HCT116 (cell line): Measurements from ENCODE around the gene ANO4. TPM values are rescaled to one million over a fixed set of nuclear protein-coding genes. Genes with fewer than 3 reads are reported as not detected.

Experiments
- ATAC-seq: fragments of 200-7000 bp; cut with Tn5 transposase; 2 replicates; pipeline ENCODE4 v1.9.1; 2020; ENCODE audit warnings: mild to moderate bottlenecking, moderate library complexity
- BruUV-seq: library from RNA; stranded (reverse); fragments of 400-500 nt; replicated peaks from 2 replicates; lab custom pipeline; 2021; lab: Mats Ljungman, UMichigan
- CTCF ChIA-PET: fragments of 300-600 bp; sonication (Branson Sonifier 250); formaldehyde crosslinking; loops from one replicate; lab custom pipeline; 2021; ENCODE audit warnings: antibody characterized with exemption; lab: Charles Lee
- POLR2A ChIA-PET: fragments of 300-600, 350-600 bp; sonication (Branson Sonifier 250); formaldehyde crosslinking; loops from one replicate; lab custom pipeline; 2021; ENCODE audit warnings: antibody characterized with exemption; lab: Charles Lee
- RAD21 ChIA-PET, 2 experiments: fragments of 300-600 bp; sonication (Branson Sonifier 250); formaldehyde crosslinking; loops; one replicate each; lab custom pipeline; 2023; ENCODE audit warnings: low total read pairs in 2 of 2; ENCODE audit not compliant: uncharacterized antibody in 2 of 2, unreplicated experiment in 2 of 2, low non-redundant PET in 1 of 2; lab: Charles Lee
- DNase-seq: peaks from one replicate; pipeline ENCODE4 v3.0.0-alpha.2; 2010; ENCODE audit warnings: low read depth, low spot score
- H2AFZ ChIP-seq: fragments of 200-600 bp; shearing (Covaris generic), sonication (generic); 2 replicates; pipeline ENCODE4 v1.6.1; 2017; ENCODE audit warnings: low read depth, mixed run types, mixed read lengths, antibody characterized with exemption, low read length; ENCODE audit not compliant: poor library complexity, severe bottlenecking
- H3K27ac ChIP-seq: 2 replicates; pipeline ENCODE4 v1.5.1; 2012; ENCODE audit warnings: low read depth, low read length
- H3K27me3 ChIP-seq: fragments of 200-600 bp; sonication (generic); 2 replicates; pipeline ENCODE4 v1.6.1; 2016; ENCODE audit warnings: mixed run types, low read length, mixed read lengths; ENCODE audit not compliant: insufficient read depth
- H3K36me3 ChIP-seq, 2 experiments: fragments of 200-500 bp in 1 of 2; fragments of 200-600 bp in 1 of 2; sonication (Bioruptor generic) in 1 of 2; sonication (generic) in 1 of 2; 2 replicates each; pipeline versions ENCODE4 v1.5.1 to v1.6.1; 2014 to 2016; ENCODE audit warnings: low read length in 2 of 2, inconsistent platforms in 1 of 2, mixed read lengths in 1 of 2, mixed run types in 1 of 2; ENCODE audit not compliant: insufficient read depth in 2 of 2, control insufficient read depth in 1 of 2
- H3K4me1 ChIP-seq, 2 experiments: fragments of 200-600 bp in 1 of 2; sonication (generic) in 1 of 2; 2 replicates each; pipeline versions ENCODE4 v1.5.1 to v1.6.1; 2012 to 2017; ENCODE audit warnings: low read length in 2 of 2, inconsistent platforms in 1 of 2, mild to moderate bottlenecking in 1 of 2, mixed read lengths in 1 of 2, mixed run types in 1 of 2, moderate library complexity in 1 of 2; ENCODE audit not compliant: insufficient read depth in 2 of 2, control insufficient read depth in 1 of 2
- H3K4me2 ChIP-seq: fragments of 200-600 bp; sonication (generic); 2 replicates; pipeline ENCODE4 v1.6.1; 2017; ENCODE audit warnings: mixed run types, low read length, mixed read lengths
- H3K4me3 ChIP-seq, 2 experiments: fragments of 200-600 bp in 1 of 2; sonication (generic) in 1 of 2; replicated peaks in 1 of 2; 2 replicates each; pipeline ENCODE4 v1.5.1; 2011 to 2016; ENCODE audit warnings: low read length in 2 of 2, control low read depth in 1 of 2, low read depth in 1 of 2, mild to moderate bottlenecking in 1 of 2, mixed read lengths in 1 of 2, mixed run types in 1 of 2
- H3K79me2 ChIP-seq: fragments of 200-600 bp; sonication (generic); 2 replicates; pipeline ENCODE4 v1.6.1; 2017; ENCODE audit warnings: mild to moderate bottlenecking, mixed run types, low read length, moderate library complexity, mixed read lengths; ENCODE audit not compliant: insufficient read depth
- H3K9ac ChIP-seq: fragments of 200-600 bp; sonication (generic); 2 replicates; pipeline ENCODE4 v1.6.1; 2016; ENCODE audit warnings: low read length, mixed read lengths
- H3K9me2 ChIP-seq: fragments of 200-600 bp; sonication (generic), shearing (Covaris generic); 2 replicates; pipeline ENCODE4 v1.6.1; 2017; ENCODE audit warnings: mixed run types, mild to moderate bottlenecking, moderate library complexity; ENCODE audit not compliant: insufficient read depth
- H3K9me3 ChIP-seq, 2 experiments: fragments of 200-500 bp in 1 of 2; fragments of 200-600 bp in 1 of 2; sonication (Bioruptor generic) in 1 of 2; sonication (generic) in 1 of 2; 2 replicates each; pipeline ENCODE4 v1.6.1; 2014 to 2017; ENCODE audit warnings: low read length in 2 of 2, mixed read lengths in 2 of 2, inconsistent platforms in 1 of 2, low read depth in 1 of 2, mild to moderate bottlenecking in 1 of 2, mixed run types in 1 of 2, moderate library complexity in 1 of 2; ENCODE audit not compliant: control insufficient read depth in 1 of 2, insufficient read depth in 1 of 2
- H4K20me1 ChIP-seq: fragments of 200-600 bp; sonication (generic), shearing (Covaris generic); 2 replicates; pipeline ENCODE4 v1.6.1; 2017; ENCODE audit warnings: mixed run types, mild to moderate bottlenecking, moderate library complexity; ENCODE audit not compliant: insufficient read depth
- CEBPB ChIP-seq: IDR thresholded peaks from 2 replicates; pipeline ENCODE4 v1.6.1; 2012; ENCODE audit warnings: low read depth
- EGR1 ChIP-seq: IDR thresholded peaks from 2 replicates; pipeline ENCODE4 v1.6.1; 2012; ENCODE audit warnings: low read depth
- ELF1 ChIP-seq: IDR thresholded peaks from 2 replicates; pipeline ENCODE4 v1.6.1; 2012; ENCODE audit warnings: low read depth, borderline replicate concordance
- FOSL1 ChIP-seq: IDR thresholded peaks from 2 replicates; pipeline ENCODE4 v1.6.1; 2012; ENCODE audit warnings: low read depth
- JUND ChIP-seq: IDR thresholded peaks from 2 replicates; pipeline ENCODE4 v1.6.1; 2012
- MAX ChIP-seq: IDR thresholded peaks from 2 replicates; pipeline ENCODE4 v1.6.1; 2012
- POLR2AphosphoS5 ChIP-seq: IDR thresholded peaks from 2 replicates; pipeline ENCODE4 v1.6.1; 2011; ENCODE audit warnings: mild to moderate bottlenecking, low read depth, low read length, moderate library complexity
- RAD21 ChIP-seq: IDR thresholded peaks from 2 replicates; pipeline ENCODE4 v1.6.1; 2012; ENCODE audit warnings: low read depth, mild to moderate bottlenecking
- REST ChIP-seq: IDR thresholded peaks from 2 replicates; pipeline ENCODE4 v1.6.1; 2012; ENCODE audit warnings: low read depth
- SIN3A ChIP-seq: IDR thresholded peaks from 2 replicates; pipeline ENCODE4 v1.6.1; 2012; ENCODE audit warnings: low read depth
- SP1 ChIP-seq: IDR thresholded peaks from 2 replicates; pipeline ENCODE4 v1.6.1; 2012; ENCODE audit warnings: low read depth
- SRF ChIP-seq: IDR thresholded peaks from 2 replicates; pipeline ENCODE4 v1.6.1; 2012; ENCODE audit warnings: low read depth
- YY1 ChIP-seq: IDR thresholded peaks from 2 replicates; pipeline ENCODE4 v1.6.1; 2011; ENCODE audit warnings: low read length, low read depth, moderate library complexity, mild to moderate bottlenecking; ENCODE audit not compliant: insufficient replicate concordance; ENCODE audit errors: extremely low read depth
- ZBTB33 ChIP-seq: IDR thresholded peaks from 2 replicates; pipeline ENCODE4 v1.6.1; 2011; ENCODE audit warnings: mild to moderate bottlenecking, low read length, moderate library complexity; ENCODE audit not compliant: insufficient replicate concordance; ENCODE audit errors: extremely low read depth
- intact Hi-C: fragments of 100-400 bp; cut with micrococcal nuclease; formaldehyde crosslinking; loops from 2 replicates; pipeline ENCODE4 v1.10.0; 2022
- total RNA-seq: library from RNA; stranded (reverse); gene quantifications from one replicate; pipeline ENCODE4 v1.2.1, GENCODE V29; 2021; ENCODE audit not compliant: unreplicated experiment

ANO4 gene
- total RNA-seq, 1 experiment from 2014 or later, result 1.7 TPM

- TF ChIP-seq EGR1 (no peak), SIN3A (no peak)
- TF ChIP-seq, all 23 proteins: peak for 0
Measured at GRCh38 chr12:100778967-100779590, 15.5 kb upstream of the ANO4 start (continued).

GRCh38 chr12:100789146-100789545, 5.4 kb upstream of the ANO4 start:
- no peaks in the 10 kb centered on the region for H3K9me2 ChIP-seq
- H3K27me3 ChIP-seq, result no peaks in the 10 kb centered on the region
- no peak overlapping the region for H3K4me2 ChIP-seq
- no peaks in the 10 kb centered on the region for H3K79me2 ChIP-seq
- H3K9me3 ChIP-seq, result no peaks in the 10 kb centered on the region
- intact Hi-C loops, result no loop called here
- POLR2A ChIA-PET, result no interaction called here
- H2AFZ ChIP-seq, result no peak overlapping the region
- ATAC-seq (peak; percentile 47; the same call in 1 of the 2 replicates), DNase-seq (no peak)
- RAD21 ChIA-PET, result no interaction called here
- H3K27ac ChIP-seq, result no peak overlapping the region
- H3K36me3 ChIP-seq, result no peaks in the 10 kb centered on the region
- peaks cover 8 to 23% of the 10 kb centered on the region in 2 experiments; a peak in 3 of 4 replicates for H3K4me1 ChIP-seq
- no peak overlapping the region for H3K9ac ChIP-seq
- no peak overlapping the region for H3K4me3 ChIP-seq
- no peaks in the 10 kb centered on the region for H4K20me1 ChIP-seq
- TF ChIP-seq CEBPB (no peak), ELF1 (no peak), FOSL1 (no peak), SRF (no peak), ZBTB33 (no peak), MAX (no peak), SIN3A (no peak), SP1 (no peak), REST (no peak), POLR2AphosphoS5 (no peak), JUND (no peak), RAD21 (no peak), YY1 (no peak)
- no TSS peak for BruUV-seq
- CTCF ChIA-PET, result no interaction called here
